Measurements from ENCODE around the gene UCMA.

UCMA gene

GRCh38 chr10:13187135-13187534, 47.0 kb downstream of the UCMA start:
- no peak for DNase-seq (ENCODE audit: low read depth)

- DNase-seq (ENCODE audit: low read depth) = no peak
These were observed 49.3 kb downstream of the UCMA start for GRCh38 chr10:13184730-13185514.

DNA sequence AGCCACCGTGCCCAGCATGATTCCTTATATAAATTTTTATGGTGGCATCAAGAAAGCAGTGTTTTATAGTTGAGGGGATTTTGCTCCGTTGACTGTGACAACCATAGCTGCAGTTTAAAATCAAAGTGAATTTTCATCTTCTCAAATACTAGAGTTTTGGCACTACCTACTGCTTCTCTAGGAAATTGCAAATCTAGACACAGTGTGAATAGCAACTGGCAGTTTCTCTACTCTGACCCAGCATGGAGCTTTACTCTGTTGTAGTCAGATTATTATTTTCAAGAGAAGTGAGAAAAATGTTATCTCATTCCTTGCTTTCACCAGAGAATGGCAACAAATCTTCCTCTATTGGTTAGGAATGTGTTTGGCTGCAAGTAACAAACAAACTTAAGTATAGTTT, 49.9 kb downstream of the UCMA start:
- DNase-seq (ENCODE audit: low read depth) = no peak

GRCh38 chr10:13183625-13184024, 50.5 kb downstream of the UCMA start:
- DNase-seq (ENCODE audit: low read depth) = no peak

GRCh38 chr10:13182424-13182823, 51.8 kb downstream of the UCMA start:
- DNase-seq (ENCODE audit: low read depth) = no peak

DNA sequence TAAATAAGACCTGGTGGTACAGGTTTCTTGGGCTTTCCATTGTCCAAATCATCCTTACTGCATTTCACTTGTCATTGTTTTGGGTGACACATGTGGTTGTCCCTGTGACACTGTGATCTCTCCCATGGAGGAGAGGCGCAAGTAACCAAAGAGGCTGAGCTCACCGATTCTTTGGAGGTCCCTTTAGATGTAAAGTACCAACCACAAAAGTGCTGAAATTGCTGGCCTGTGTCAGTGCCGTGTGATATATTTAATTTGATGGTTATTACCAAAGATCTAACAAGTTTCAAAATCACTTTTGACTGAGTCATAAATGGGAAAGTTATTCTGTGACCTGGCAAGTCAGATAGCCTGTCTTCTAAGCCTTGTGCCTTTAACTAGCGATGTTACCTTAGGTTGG, 53.4 kb downstream of the UCMA start:
- no peak for DNase-seq (ENCODE audit: low read depth)

- DNase-seq (ENCODE audit: low read depth) = no peak
These were observed 60.6 kb downstream of the UCMA start for GRCh38 chr10:13173616-13174015.

All from fibroblast of gingiva (primary cell).